Measurements from ENCODE around the gene TBRG4.

Gene TBRG4

GRCh38 chr7:45131891-45132290 lies 20.4 kb upstream of the TBRG4 start:
- no peak for ATAC-seq
- Mint-ChIP-seq H3K4me3 (no peak overlapping the region), H3K27ac (no peak overlapping the region), H3K36me3 (ENCODE audit: low read depth) (no peaks in the 10 kb centered on the region), H3K4me1 (peaks cover 10% of the 10 kb centered on the region), H3K27me3 (peaks cover 3% of the 10 kb centered on the region), H3K9me3 (no peaks in the 10 kb centered on the region)
- no peak for DNase-seq

DNA sequence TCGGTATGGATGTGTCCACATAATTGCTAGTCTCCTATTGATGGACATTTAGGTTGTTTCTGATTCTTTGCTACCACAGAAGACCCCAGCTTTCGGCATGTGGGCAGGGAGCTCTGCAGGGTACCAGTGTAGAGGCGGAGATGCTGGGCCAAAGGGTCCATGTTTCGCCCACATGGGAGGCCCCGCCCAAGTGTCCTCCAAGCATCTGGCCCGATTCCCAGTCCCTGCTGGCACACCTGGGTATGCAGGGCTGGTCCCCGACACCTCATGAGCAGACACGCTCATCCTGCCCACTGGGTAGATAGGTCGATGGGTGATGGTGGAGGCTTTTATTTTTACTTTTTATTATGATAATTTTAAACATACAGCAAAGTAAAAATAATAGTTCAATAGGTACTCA lies 19.4 kb upstream of the TBRG4 start:
- Mint-ChIP-seq H3K9me3 (no peaks in the 10 kb centered on the region), H3K36me3 (ENCODE audit: low read depth) (no peaks in the 10 kb centered on the region), H3K27ac (no peak overlapping the region), H3K4me1 (peaks cover 3% of the 10 kb centered on the region), H3K4me3 (no peak overlapping the region), H3K27me3 (peaks cover 3% of the 10 kb centered on the region)
- ATAC-seq, result no peak
- DNase-seq, result no peak

- Mint-ChIP-seq H3K36me3 (ENCODE audit: low read depth) (no peaks in the 10 kb centered on the region), H3K4me3 (no peak overlapping the region), H3K4me1 (no peaks in the 10 kb centered on the region), H3K9me3 (no peaks in the 10 kb centered on the region), H3K27ac (no peak overlapping the region), H3K27me3 (peaks cover 3% of the 10 kb centered on the region)
- ATAC-seq (no peak), DNase-seq (no peak)
Measured at GRCh38 chr7:45129906-45130305, 18.4 kb upstream of the TBRG4 start.

GRCh38 chr7:45129181-45129800 lies 17.8 kb upstream of the TBRG4 start:
- H3K36me3 Mint-ChIP-seq (ENCODE audit: low read depth), result no peaks in the 10 kb centered on the region
- H3K4me3 Mint-ChIP-seq, result no peak overlapping the region
- H3K4me1 Mint-ChIP-seq, result no peaks in the 10 kb centered on the region
- H3K27me3 Mint-ChIP-seq, result peaks cover 3% of the 10 kb centered on the region
- H3K27ac Mint-ChIP-seq, result no peak overlapping the region
- no peaks in the 10 kb centered on the region for H3K9me3 Mint-ChIP-seq
- DNase-seq (no peak), ATAC-seq (no peak)

DNA sequence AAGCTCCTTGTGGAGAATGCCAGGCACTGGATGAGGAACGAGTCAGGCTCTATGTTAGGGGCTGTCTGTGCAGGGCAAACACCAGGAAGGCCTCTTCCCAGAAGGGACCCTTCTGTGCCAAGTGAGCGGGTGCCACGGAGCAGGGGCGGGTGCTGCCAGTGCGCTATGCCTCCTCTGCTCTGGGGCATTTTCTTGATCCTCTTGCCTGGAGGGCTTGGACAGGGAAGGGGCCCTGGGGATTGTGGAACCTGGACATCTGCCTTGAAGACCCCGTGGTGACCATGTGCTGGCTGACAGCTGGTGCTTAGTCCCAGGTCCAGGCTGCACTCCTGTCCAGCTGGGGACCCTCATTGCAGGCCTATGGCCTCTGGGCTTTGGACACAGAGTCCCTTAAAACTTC lies 15.4 kb upstream of the TBRG4 start:
- H3K27me3 Mint-ChIP-seq, result no peaks in the 10 kb centered on the region
- no peak overlapping the region for H3K4me3 Mint-ChIP-seq
- H3K36me3 Mint-ChIP-seq (ENCODE audit: low read depth), result no peaks in the 10 kb centered on the region
- no peak overlapping the region for H3K27ac Mint-ChIP-seq
- no peaks in the 10 kb centered on the region for H3K9me3 Mint-ChIP-seq
- ATAC-seq (no peak), DNase-seq (no peak)
- peaks cover 10% of the 10 kb centered on the region for H3K4me1 Mint-ChIP-seq

DNA sequence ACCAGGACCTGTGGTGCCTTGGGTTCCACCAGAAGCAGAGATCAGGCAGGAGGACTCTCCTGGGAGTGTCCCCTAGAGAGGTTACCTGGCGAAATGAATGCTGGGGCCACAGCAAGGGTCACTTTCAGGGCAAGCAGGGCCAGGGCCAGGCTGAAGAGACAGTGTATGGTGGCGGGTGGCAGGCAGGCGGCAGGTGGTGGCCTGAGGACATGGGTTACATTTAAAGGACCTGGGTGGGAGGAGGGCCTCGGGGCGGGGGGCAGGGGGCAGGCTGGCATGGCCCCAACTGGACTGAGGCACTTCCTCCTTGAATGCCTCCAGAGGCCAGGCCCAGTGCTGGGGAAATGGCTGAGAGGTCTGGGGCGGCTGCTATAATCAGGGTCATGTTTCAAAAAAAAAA lies 14.7 kb upstream of the TBRG4 start:
- ATAC-seq (no peak), DNase-seq (no peak)
- Mint-ChIP-seq H3K4me3 (no peak overlapping the region), H3K36me3 (ENCODE audit: low read depth) (no peaks in the 10 kb centered on the region), H3K4me1 (peaks cover 10% of the 10 kb centered on the region), H3K9me3 (no peaks in the 10 kb centered on the region), H3K27me3 (no peaks in the 10 kb centered on the region), H3K27ac (no peak overlapping the region)

DNA sequence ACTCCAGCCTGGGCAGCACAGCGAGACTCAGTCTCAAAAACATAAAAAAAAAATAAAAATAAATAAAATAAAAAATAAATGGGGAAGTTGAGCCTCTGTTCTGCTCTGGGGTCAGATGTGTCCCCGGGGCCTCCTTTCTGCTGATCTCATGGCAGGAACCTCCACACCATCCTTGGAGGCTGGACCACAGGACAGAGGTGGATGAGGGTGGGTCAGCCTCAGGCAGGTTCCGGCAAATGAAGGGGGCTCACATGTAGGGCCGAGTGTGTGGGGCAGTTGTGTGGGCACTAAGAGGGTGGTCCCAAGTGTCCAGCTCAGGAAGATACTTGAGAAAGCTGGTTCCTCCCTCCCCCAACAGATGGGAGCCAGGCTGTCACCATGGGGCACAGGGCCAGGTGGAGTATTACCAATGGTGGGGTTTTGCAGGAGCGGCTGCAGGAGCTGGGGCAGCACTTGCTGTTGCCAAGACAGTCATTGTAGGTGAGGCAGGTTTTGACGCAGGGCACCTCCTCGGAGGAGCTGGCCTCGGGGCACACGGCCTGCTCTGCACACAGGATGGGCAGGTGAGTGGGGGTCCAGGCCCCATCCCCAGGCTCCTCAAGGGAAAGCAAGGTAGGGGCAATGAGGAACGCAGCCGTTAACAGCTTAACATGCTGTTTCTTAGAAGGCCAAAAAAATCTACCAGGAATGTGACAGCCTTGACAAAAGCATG lies 13.9 kb upstream of the TBRG4 start:
- ATAC-seq (no peak), DNase-seq (no peak)
- H3K9me3 Mint-ChIP-seq, result no peaks in the 10 kb centered on the region
- H3K27me3 Mint-ChIP-seq, result no peaks in the 10 kb centered on the region
- peaks cover 10% of the 10 kb centered on the region for H3K4me1 Mint-ChIP-seq
- H3K36me3 Mint-ChIP-seq (ENCODE audit: low read depth), result no peaks in the 10 kb centered on the region
- no peak overlapping the region for H3K27ac Mint-ChIP-seq
- no peak overlapping the region for H3K4me3 Mint-ChIP-seq

GRCh38 chr7:45123913-45124710 lies 12.6 kb upstream of the TBRG4 start:
- Mint-ChIP-seq H3K27ac (no peak overlapping the region), H3K36me3 (ENCODE audit: low read depth) (no peaks in the 10 kb centered on the region), H3K27me3 (no peaks in the 10 kb centered on the region), H3K4me3 (no peak overlapping the region), H3K9me3 (no peaks in the 10 kb centered on the region), H3K4me1 (peaks cover 10% of the 10 kb centered on the region)
- no peak for ATAC-seq
- DNase-seq, result no peak

DNA sequence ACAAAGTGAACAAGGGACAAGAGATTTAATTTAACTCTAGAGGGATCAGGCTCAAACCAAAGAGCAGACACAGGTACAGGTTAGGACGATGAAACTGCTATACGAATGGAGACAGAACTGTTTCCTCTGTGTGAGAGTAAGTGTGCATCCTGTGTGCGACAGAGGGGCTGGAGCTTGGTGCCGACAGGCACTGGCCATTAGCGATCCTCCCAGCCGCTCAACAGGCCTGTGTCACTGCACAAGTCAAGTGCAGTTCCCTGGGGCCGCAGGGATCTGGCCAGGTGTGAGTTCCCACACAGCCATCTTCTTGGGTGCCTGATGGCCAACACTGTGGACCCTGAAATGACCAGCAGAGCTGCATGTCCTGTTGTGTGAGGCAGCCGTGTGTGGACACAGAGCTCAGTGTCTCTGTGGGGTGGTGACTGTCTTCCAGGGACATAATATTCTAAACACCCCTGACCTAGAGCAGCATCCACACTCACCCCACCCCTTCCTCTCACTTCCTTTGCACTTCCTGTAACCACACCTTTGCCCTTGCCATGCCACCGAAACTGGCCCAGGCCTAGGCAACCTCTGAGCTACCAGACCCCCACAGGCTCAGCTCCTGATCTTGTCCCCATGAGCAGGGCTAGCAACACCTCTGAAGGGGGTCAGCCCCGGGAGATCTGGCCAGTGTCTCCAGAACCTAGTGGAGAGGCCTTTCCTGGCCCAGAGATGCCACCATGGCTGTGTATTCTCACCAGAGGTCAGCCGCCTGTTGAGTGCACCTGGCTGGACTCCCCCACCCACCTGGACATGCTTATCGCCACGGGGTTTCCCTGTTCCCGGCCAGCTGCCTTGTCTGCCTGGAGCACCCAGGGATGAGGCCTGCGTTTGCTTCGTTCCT lies 11.7 kb upstream of the TBRG4 start:
- DNase-seq (no peak), ATAC-seq (no peak)
- Mint-ChIP-seq H3K27ac (no peak overlapping the region), H3K4me1 (peaks cover 10% of the 10 kb centered on the region), H3K36me3 (ENCODE audit: low read depth) (no peaks in the 10 kb centered on the region), H3K27me3 (no peaks in the 10 kb centered on the region), H3K9me3 (no peaks in the 10 kb centered on the region), H3K4me3 (no peak overlapping the region)

DNA sequence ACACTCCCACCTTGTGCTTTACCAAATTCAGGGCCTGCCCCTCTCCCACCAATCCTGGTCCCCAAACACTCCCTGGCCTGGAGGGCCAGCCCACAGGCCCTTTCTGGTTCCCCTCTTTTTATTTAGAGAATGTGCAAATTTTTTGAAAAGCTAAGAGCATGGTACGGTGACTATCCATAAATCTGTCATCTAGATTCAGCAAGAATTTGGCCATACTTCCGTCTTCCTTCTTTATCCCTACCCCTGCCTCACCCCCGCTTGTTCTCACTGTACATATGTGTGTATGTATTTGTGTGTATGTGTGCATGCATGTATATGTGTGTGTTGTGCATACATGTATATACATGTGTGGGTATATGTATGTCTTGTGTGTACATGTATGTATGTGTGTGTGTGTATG lies 8.1 kb upstream of the TBRG4 start:
- peaks cover 10% of the 10 kb centered on the region for H3K4me1 Mint-ChIP-seq
- no peak overlapping the region for H3K4me3 Mint-ChIP-seq

GRCh38 chr7:45118889-45119331 lies 7.4 kb upstream of the TBRG4 start:
- H3K9me3 Mint-ChIP-seq, result no peaks in the 10 kb centered on the region
- ATAC-seq, result no peak
- no peaks in the 10 kb centered on the region for H3K36me3 Mint-ChIP-seq (ENCODE audit: low read depth)
- no peak overlapping the region for H3K4me3 Mint-ChIP-seq
- H3K4me1 Mint-ChIP-seq, result peaks cover 10% of the 10 kb centered on the region
- H3K27me3 Mint-ChIP-seq, result no peaks in the 10 kb centered on the region
- DNase-seq, result no peak
- no peak overlapping the region for H3K27ac Mint-ChIP-seq

More for the DNA sequence above, 8.1 kb upstream of the TBRG4 start:
- Mint-ChIP-seq H3K9me3 (no peaks in the 10 kb centered on the region), H3K27me3 (no peaks in the 10 kb centered on the region), H3K36me3 (ENCODE audit: low read depth) (no peaks in the 10 kb centered on the region), H3K27ac (no peak overlapping the region)
- ATAC-seq, result no peak
- no peak for DNase-seq

DNA sequence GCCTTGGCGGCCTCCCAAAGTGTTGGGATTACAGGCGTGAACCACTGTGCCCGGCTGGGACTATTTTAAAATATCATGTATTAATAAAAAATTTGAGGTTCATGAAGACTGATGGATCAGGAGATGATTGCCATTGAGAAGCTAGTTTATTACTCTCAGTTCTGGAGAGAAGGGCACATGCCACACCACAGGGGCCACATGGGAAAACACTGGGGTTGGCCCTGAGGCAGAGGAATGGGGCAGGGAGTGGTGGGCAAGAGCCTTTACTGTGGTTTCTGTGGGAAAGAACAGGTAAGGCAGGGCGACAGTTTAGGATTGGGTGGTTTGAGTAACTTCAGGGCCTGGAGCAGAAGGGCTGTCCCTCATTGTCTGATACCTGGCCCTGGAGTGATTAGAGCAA lies 6.8 kb upstream of the TBRG4 start:
- DNase-seq (no peak), ATAC-seq (no peak)
- no peaks in the 10 kb centered on the region for H3K27me3 Mint-ChIP-seq
- H3K9me3 Mint-ChIP-seq, result no peaks in the 10 kb centered on the region
- no peak overlapping the region for H3K4me3 Mint-ChIP-seq
- peaks cover 6% of the 10 kb centered on the region for H3K4me1 Mint-ChIP-seq
- H3K27ac Mint-ChIP-seq, result no peak overlapping the region
- H3K36me3 Mint-ChIP-seq (ENCODE audit: low read depth), result no peaks in the 10 kb centered on the region

DNA sequence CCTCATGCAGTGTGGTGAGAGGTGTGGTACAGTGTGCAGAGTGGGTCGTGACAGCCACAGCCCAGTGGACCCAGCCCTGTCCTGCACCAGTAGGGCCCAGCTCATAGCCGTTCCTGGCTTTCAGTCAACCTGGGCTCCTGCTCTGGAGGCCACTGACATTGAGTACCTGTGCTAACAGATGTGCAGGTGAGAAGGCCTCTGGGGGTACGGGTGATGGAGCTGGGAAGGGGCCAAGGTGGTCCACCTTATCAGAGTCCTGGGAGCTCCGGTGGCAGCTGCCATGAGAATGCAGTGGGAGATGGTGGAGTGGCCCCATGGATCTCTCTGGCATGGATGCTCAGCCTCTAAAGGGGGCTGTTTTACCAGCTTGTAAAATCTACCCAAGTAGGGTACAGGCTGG lies 6.1 kb upstream of the TBRG4 start:
- Mint-ChIP-seq H3K27me3 (no peaks in the 10 kb centered on the region), H3K9me3 (no peaks in the 10 kb centered on the region), H3K27ac (no peak overlapping the region), H3K4me3 (no peak overlapping the region), H3K4me1 (peaks cover 3% of the 10 kb centered on the region), H3K36me3 (ENCODE audit: low read depth) (no peaks in the 10 kb centered on the region)
- DNase-seq (no peak), ATAC-seq (no peak)

GRCh38 chr7:45116048-45116447 lies 4.6 kb upstream of the TBRG4 start:
- H3K4me3 Mint-ChIP-seq, result no peak overlapping the region
- H3K4me1 Mint-ChIP-seq, result peaks cover 13% of the 10 kb centered on the region
- no peak for ATAC-seq
- H3K27me3 Mint-ChIP-seq, result peaks cover 2% of the 10 kb centered on the region
- no peak overlapping the region for H3K27ac Mint-ChIP-seq
- no peak for DNase-seq
- H3K9me3 Mint-ChIP-seq, result no peaks in the 10 kb centered on the region
- H3K36me3 Mint-ChIP-seq (ENCODE audit: low read depth), result peaks cover 9% of the 10 kb centered on the region

Measured in activated naive CD8-positive, alpha-beta T cell treated with anti-CD3 and anti-CD28 coated beads, Interleukin-2, amount 50 U/mL, for 24 hours (primary cell).